Uterus (tissue), 2 donors: Measurements from ENCODE around the gene PRSS12.

Experiments used
- POLR2A ChIP-seq, 2 donors: fragments of 450-650 bp; IDR thresholded peaks; one replicate each; pipeline ENCODE4 v1.6.1; 2016; ENCODE audit warnings: antibody characterized with exemption in 2 of 2, mild to moderate bottlenecking in 1 of 2, moderate library complexity in 1 of 2
- TF ChIP-seq, protein P1 (sequence below), 4 experiments: fragments of 200-600 bp in 2 of 4; fragments of 450-650 bp in 2 of 4; sonication (generic) in 2 of 4; IDR thresholded peaks; one replicate each; pipeline ENCODE4 v1.5.1; 2016 to 2019; ENCODE audit warnings: antibody characterized with exemption in 4 of 4, mild to moderate bottlenecking in 2 of 4, moderate library complexity in 1 of 4

- TF ChIP-seq, protein P1, sequence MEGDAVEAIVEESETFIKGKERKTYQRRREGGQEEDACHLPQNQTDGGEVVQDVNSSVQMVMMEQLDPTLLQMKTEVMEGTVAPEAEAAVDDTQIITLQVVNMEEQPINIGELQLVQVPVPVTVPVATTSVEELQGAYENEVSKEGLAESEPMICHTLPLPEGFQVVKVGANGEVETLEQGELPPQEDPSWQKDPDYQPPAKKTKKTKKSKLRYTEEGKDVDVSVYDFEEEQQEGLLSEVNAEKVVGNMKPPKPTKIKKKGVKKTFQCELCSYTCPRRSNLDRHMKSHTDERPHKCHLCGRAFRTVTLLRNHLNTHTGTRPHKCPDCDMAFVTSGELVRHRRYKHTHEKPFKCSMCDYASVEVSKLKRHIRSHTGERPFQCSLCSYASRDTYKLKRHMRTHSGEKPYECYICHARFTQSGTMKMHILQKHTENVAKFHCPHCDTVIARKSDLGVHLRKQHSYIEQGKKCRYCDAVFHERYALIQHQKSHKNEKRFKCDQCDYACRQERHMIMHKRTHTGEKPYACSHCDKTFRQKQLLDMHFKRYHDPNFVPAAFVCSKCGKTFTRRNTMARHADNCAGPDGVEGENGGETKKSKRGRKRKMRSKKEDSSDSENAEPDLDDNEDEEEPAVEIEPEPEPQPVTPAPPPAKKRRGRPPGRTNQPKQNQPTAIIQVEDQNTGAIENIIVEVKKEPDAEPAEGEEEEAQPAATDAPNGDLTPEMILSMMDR (IDR thresholded peaks at IDR 0.05) = no peak
- no peak for TF ChIP-seq POLR2A (IDR thresholded peaks at IDR 0.05)
Observed at GRCh38 chr4:118281611-118282442, 71.0 kb downstream of the PRSS12 start.
